ENCODE results near the gene JKAMP. TPM values are rescaled to one million over a fixed set of nuclear protein-coding genes. Genes with fewer than 3 reads are reported as not detected.

The JKAMP gene, protein sequence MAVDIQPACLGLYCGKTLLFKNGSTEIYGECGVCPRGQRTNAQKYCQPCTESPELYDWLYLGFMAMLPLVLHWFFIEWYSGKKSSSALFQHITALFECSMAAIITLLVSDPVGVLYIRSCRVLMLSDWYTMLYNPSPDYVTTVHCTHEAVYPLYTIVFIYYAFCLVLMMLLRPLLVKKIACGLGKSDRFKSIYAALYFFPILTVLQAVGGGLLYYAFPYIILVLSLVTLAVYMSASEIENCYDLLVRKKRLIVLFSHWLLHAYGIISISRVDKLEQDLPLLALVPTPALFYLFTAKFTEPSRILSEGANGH
- total RNA-seq (ENCODE audit: low replicate concordance) = 134 and 182 TPM in 2 replicates

DNA sequence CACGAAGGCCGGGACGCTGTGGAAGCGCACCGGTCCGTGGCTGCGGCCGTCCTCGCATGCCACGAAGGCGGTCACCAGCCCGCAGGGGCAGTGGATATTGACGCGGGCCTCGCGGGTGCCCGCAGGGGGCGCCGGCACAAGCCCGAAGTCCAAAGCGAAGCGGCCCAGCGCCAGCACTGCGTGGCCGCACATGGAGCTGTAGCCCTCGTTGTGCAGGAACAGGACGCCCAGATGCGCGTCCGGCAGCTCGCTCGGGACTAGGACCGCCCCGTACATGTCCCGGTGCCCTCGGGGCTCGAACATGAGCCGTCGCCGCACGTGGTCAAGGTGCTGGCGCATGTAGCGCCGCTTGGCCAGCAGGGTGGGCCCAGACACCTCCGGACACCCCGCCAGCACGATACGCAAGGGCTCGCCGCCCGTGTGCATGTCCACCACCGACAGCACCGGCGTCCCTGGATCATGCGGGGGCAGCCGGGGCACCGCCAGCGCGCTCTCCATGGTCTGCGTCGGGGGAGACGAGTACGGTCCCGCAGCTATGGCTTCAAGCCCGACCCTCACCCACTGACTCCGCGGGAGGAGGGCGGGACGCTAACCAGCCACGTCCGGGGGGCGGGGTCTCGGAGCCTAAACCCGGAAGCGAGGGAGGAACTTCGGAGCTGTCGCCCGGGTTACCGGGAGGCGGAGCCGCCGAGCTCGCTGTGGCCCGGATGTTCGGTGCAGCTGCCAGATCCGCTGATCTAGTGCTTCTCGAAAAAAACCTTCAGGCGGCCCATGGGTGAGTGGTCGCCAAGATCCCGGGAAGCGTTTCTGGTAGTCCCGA, at the start of gene JKAMP, which contains the start of gene L3HYPDH:
Gene JKAMP, plus strand, starts transcription at position 699 of the 820 bp plus-strand sequence. Its CDS starts 73 bp downstream, at position 772.
Gene L3HYPDH, minus strand, starts transcription at position 590 of the 820 bp plus-strand sequence. Its CDS starts 92 bp downstream, at position 498.
- H3K79me2 ChIP-seq (ENCODE audit: low read depth) = peaks cover 70% of the 10 kb centered on the region
- peak within 1 kb of the TSS; percentile 98 for H3K4me3 Mint-ChIP-seq
- no peaks in the 10 kb centered on the region for H3K9me3 Mint-ChIP-seq
- peak within 1 kb of the TSS; percentile 79 for H3K27ac ChIP-seq
- peak within 1 kb of the TSS; percentile 89 for H3K4me2 ChIP-seq
- peaks cover 9% of the 10 kb centered on the region for H3K36me3 Mint-ChIP-seq
- H4K20me1 ChIP-seq (ENCODE audit: low read depth) = peaks cover 34% of the 10 kb centered on the region
- peak; percentile 99 for DNase-seq (ENCODE audit: low spot score)
- H3K27me3 ChIP-seq = no peaks in the 10 kb centered on the region
- peaks cover 7% of the 10 kb centered on the region for H3F3A ChIP-seq (ENCODE audit: low read depth)
- H3K27me3 Mint-ChIP-seq (ENCODE audit: insufficient read depth, low read depth) = no peaks in the 10 kb centered on the region
- peak within 1 kb of the TSS; percentile 77 for H3K9ac ChIP-seq
- peaks cover 10% of the 10 kb centered on the region for H3K4me1 ChIP-seq
- H3K9me3 ChIP-seq (ENCODE audit: low read depth) = no peaks in the 10 kb centered on the region
- peak within 1 kb of the TSS; percentile 74 for H3K4me3 ChIP-seq
- H3K4me1 Mint-ChIP-seq = peaks cover 25% of the 10 kb centered on the region
- peak within 1 kb of the TSS; percentile 90 for H2AFZ ChIP-seq (replicated peaks)
- TF ChIP-seq, protein P1, sequence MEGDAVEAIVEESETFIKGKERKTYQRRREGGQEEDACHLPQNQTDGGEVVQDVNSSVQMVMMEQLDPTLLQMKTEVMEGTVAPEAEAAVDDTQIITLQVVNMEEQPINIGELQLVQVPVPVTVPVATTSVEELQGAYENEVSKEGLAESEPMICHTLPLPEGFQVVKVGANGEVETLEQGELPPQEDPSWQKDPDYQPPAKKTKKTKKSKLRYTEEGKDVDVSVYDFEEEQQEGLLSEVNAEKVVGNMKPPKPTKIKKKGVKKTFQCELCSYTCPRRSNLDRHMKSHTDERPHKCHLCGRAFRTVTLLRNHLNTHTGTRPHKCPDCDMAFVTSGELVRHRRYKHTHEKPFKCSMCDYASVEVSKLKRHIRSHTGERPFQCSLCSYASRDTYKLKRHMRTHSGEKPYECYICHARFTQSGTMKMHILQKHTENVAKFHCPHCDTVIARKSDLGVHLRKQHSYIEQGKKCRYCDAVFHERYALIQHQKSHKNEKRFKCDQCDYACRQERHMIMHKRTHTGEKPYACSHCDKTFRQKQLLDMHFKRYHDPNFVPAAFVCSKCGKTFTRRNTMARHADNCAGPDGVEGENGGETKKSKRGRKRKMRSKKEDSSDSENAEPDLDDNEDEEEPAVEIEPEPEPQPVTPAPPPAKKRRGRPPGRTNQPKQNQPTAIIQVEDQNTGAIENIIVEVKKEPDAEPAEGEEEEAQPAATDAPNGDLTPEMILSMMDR (IDR thresholded peaks at IDR 0.05) = peak; percentile 66
- TF ChIP-seq EZH2phosphoT487 (IDR thresholded peaks at IDR 0.05) = no peak
- peak; percentile 9 for TF ChIP-seq EZH2 (IDR thresholded peaks at IDR 0.05)
- H3K27ac Mint-ChIP-seq = peak within 1 kb of the TSS; percentile 92
- H3K36me3 ChIP-seq = peaks cover 14% of the 10 kb centered on the region

DNA sequence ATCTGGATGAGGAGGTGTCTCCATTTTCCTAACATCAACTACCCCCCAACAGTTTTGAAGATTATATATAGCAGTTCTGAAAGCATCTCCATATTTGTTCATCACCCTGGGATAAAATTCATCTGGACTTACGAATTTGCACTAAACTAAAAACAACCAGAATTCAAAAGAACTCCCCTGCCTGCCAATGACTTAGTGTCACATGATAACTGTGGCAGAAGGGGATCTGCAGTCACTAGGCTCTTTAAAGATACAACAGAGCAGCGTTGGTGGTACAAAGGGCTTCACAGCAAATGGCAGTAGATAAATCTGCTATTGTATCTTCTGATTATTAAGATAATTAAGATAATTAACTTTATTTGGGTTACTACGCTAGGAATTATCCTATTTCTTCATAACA, 49.2 kb upstream of the JKAMP start:
- Histone ChIP-seq H3K4me1 (no peaks in the 10 kb centered on the region), H3K4me3 (no peak overlapping the region), H4K20me1 (ENCODE audit: low read depth) (no peaks in the 10 kb centered on the region), H3F3A (ENCODE audit: low read depth) (no peaks in the 10 kb centered on the region), H3K27me3 (no peaks in the 10 kb centered on the region), H3K36me3 (no peaks in the 10 kb centered on the region), H3K9me3 (ENCODE audit: low read depth) (no peaks in the 10 kb centered on the region), H2AFZ (replicated peaks) (no peak overlapping the region), H3K9ac (no peak overlapping the region), H3K27ac (no peak overlapping the region), H3K4me2 (no peak overlapping the region), H3K79me2 (ENCODE audit: low read depth) (no peaks in the 10 kb centered on the region)
- Mint-ChIP-seq H3K27me3 (ENCODE audit: insufficient read depth, low read depth) (no peaks in the 10 kb centered on the region), H3K4me1 (peaks cover 16% of the 10 kb centered on the region), H3K27ac (no peak overlapping the region), H3K4me3 (no peak overlapping the region), H3K9me3 (no peaks in the 10 kb centered on the region), H3K36me3 (peaks cover 2% of the 10 kb centered on the region)
- TF ChIP-seq, protein P1 (IDR thresholded peaks at IDR 0.05) = no peak
- TF ChIP-seq EZH2phosphoT487 (IDR thresholded peaks at IDR 0.05) = no peak
- no peak for TF ChIP-seq EZH2 (IDR thresholded peaks at IDR 0.05)
- DNase-seq (ENCODE audit: low spot score) = no peak

DNA sequence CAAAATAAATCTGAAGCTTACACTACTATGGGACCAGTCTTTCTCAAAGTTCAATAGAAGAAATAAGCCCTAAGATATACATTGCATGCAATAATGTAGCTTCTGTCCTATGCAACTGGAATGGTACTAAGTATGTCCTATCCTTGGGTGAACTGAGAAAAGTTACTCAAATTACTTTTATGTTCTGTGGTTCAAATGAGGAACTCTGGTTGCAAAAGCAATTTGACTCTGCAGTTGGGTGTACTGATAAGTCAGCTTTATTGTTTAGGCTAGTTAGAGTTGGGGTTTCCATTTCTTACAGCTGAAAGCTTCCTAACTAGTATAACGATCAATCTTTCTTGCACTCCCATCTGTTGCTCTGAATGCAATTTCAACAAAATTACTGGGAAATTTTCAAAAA, 48.3 kb upstream of the JKAMP start:
- no peaks in the 10 kb centered on the region for H4K20me1 ChIP-seq (ENCODE audit: low read depth)
- TF ChIP-seq, protein P1 (IDR thresholded peaks at IDR 0.05) = no peak
- TF ChIP-seq EZH2phosphoT487 (IDR thresholded peaks at IDR 0.05) (no peak), EZH2 (IDR thresholded peaks at IDR 0.05) (no peak)

More for the DNA sequence above, 48.3 kb upstream of the JKAMP start:
- no peak for DNase-seq (ENCODE audit: low spot score)
- H3K4me1 ChIP-seq = no peaks in the 10 kb centered on the region
- Mint-ChIP-seq H3K27me3 (ENCODE audit: insufficient read depth, low read depth) (no peaks in the 10 kb centered on the region), H3K36me3 (peaks cover 2% of the 10 kb centered on the region), H3K27ac (no peak overlapping the region), H3K9me3 (no peaks in the 10 kb centered on the region), H3K4me1 (peaks cover 16% of the 10 kb centered on the region), H3K4me3 (no peak overlapping the region)
- H3K9me3 ChIP-seq (ENCODE audit: low read depth) = no peaks in the 10 kb centered on the region
- H3K79me2 ChIP-seq (ENCODE audit: low read depth) = no peaks in the 10 kb centered on the region
- no peak overlapping the region for H3K4me2 ChIP-seq
- H3K27me3 ChIP-seq = no peaks in the 10 kb centered on the region
- no peak overlapping the region for H2AFZ ChIP-seq (replicated peaks)
- no peaks in the 10 kb centered on the region for H3F3A ChIP-seq (ENCODE audit: low read depth)
- no peaks in the 10 kb centered on the region for H3K36me3 ChIP-seq
- no peak overlapping the region for H3K27ac ChIP-seq
- no peak overlapping the region for H3K4me3 ChIP-seq
- no peak overlapping the region for H3K9ac ChIP-seq

Measured in neural progenitor cell (in vitro differentiated cells).